Activated T-cell treated with anti-CD3 and anti-CD28 coated beads, Interleukin-2, amount 50 U/mL, for 72 hours (primary cell): ENCODE data around the gene AK2. TPM values are rescaled to one million over a fixed set of nuclear protein-coding genes. Genes with fewer than 3 reads are reported as not detected.

Experiments used
- ATAC-seq, 2 donors: fragments of 150-1000 bp; cut with Tn5 transposase; replicated peaks in 1 of 2; 2 replicates each; pipeline ENCODE4 v1.10.0; 2021; ENCODE audit warnings: moderate library complexity in 2 of 2, mild to moderate bottlenecking in 1 of 2
- DNase-seq, 2 donors: peaks; one replicate each; pipeline ENCODE4 v3.0.0; 2021 to 2022; ENCODE audit warnings: mixed read lengths in 1 of 2
- H3K27ac Mint-ChIP-seq: one replicate; pipeline ENCODE4 v1.8.0; 2022; ENCODE audit warnings: mild to moderate bottlenecking, moderate library complexity, mixed read lengths
- H3K27me3 Mint-ChIP-seq: one replicate; pipeline ENCODE4 v1.8.0; 2022; ENCODE audit warnings: low read depth, mixed read lengths
- H3K36me3 Mint-ChIP-seq, 2 donors: one replicate each; pipeline ENCODE4 v1.8.0; 2022; ENCODE audit warnings: mixed read lengths in 2 of 2, mild to moderate bottlenecking in 1 of 2; ENCODE audit not compliant: insufficient read depth in 2 of 2
- H3K4me1 Mint-ChIP-seq: one replicate; pipeline ENCODE4 v1.8.0; 2022; ENCODE audit warnings: low read depth, mixed read lengths
- H3K4me3 Mint-ChIP-seq, 2 donors: one replicate each; pipeline ENCODE4 v1.8.0; 2022; ENCODE audit warnings: mild to moderate bottlenecking in 2 of 2, mixed read lengths in 2 of 2, moderate library complexity in 2 of 2
- H3K9me3 Mint-ChIP-seq, 2 donors: one replicate each; pipeline ENCODE4 v1.8.0; 2022; ENCODE audit warnings: mixed read lengths in 2 of 2
- total RNA-seq, 2 donors: library from RNA; stranded (reverse); gene quantifications; one replicate each; pipeline ENCODE4 v1.2.3, GENCODE V29; 2022

The AK2 gene
- total RNA-seq: 100 to 1,000 TPM; 217 to 223 TPM

DNA sequence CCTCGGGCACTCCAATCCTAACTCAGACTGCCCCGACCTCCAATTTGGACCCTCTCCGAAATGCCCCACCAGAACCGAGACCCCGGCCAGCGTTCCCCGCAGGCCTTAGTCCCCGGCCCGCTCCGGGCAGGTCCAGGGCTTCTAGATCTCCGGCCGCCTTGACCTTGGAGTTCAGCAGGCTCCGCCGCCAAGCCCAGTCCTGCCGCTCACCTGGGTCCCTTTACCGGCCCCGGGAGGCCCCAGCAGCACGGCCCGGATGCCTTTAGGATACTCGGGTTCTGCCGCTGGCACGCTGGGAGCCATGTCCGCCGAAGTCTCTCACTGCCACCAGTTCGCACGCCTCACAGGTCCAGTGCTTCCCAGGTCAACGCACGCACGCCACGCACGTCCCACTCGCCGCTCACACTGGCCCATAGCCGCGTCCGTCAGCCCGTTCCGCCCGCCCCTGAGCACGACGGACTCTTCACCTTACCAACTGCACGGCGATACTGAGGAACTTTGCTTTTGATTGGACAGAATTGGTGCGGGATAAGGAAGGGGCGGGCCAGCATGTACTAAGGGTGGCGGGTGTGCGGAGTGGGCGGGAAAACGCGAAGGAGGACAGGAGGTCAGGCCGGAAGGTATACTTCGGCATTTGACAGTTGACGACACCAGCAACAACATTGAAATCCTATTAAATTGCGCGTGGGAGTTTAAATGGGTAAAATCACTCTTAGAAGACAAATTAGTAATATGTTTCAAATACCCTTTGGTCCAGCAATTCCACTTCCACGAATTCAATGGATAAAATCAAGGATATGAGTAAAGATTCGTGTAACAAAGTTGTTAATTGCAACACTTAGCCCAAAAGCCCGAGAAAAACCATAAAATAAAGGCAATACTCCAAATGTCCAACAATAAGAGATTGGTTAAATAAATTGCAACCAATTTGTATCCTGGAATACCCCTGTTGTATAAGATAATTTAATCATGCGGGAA is at the start of gene AK2:
Gene AK2 (minus strand): TSS at position 358 of the 978 bp plus-strand sequence. CDS start 55 bp downstream, at position 303.
- Mint-ChIP-seq H3K9me3 (no peaks in the 10 kb centered on the region), H3K4me3 (peak within 1 kb of the TSS; percentile 85), H3K36me3 (peaks cover 9 to 14% of the 10 kb centered on the region in 2 donors), H3K27me3 (no peaks in the 10 kb centered on the region), H3K4me1 (peaks cover 39% of the 10 kb centered on the region), H3K27ac (peak within 1 kb of the TSS; percentile 72)
- DNase-seq (peak; percentile 94 to 96), ATAC-seq (peak; percentile 100)

DNA sequence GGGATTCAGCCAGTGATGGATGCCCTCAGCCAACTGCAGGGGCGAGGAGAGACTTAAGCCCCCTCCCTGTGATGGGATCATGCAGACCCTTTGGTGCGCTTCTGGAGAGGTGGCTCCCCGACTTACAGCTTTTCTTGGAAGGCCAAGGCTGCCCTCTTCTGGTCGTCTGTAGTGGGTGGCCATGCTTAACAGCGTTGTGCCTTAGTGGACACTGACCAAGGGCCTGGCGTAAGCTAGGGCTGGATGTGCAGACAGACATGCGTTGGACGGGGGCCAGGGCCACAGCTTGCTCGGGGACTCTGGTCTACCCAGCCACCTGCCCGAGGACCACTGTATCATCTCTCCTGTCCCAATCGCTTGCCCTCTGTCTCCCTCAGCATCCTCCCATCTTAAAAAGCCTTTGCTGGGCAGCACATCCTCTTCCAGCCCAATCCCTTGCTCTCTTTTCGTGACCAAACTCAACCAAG is 49.7 kb upstream of the AK2 start:
- peak; percentile 63 to 68 for ATAC-seq

DNA sequence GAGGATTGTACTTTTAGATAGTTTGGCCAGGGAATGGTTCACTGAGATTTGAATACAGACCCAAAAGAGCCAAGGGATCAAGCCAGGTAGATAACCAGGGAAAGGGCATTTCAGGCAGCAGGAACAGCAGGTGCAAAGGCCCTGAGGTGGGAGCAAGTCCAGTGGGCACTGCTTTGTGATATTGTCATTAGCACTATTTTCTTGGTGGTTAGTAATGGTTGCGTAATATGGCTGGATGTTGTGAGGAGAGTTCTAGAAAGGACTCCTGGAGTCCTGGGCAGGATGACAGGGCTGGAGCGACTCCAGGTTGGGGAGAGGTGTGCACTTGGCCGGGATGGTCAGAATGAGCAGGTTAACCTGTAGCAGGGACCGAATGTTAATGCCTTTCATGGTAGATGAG is 48.6 kb upstream of the AK2 start:
- Mint-ChIP-seq H3K27ac (no peak overlapping the region), H3K4me1 (peaks cover 24% of the 10 kb centered on the region), H3K9me3 (no peaks in the 10 kb centered on the region), H3K27me3 (peaks cover 7% of the 10 kb centered on the region), H3K36me3 (no peaks in the 10 kb centered on the region), H3K4me3 (no peak overlapping the region)
- ATAC-seq (no peak), DNase-seq (no peak)

More for the DNA sequence above, 49.7 kb upstream of the AK2 start:
- Mint-ChIP-seq H3K4me3 (no peak overlapping the region), H3K4me1 (peaks cover 19% of the 10 kb centered on the region), H3K27ac (no peak overlapping the region), H3K36me3 (no peaks in the 10 kb centered on the region), H3K9me3 (no peaks in the 10 kb centered on the region), H3K27me3 (peaks cover 7% of the 10 kb centered on the region)
- peak; percentile 54 to 64 for DNase-seq

DNA sequence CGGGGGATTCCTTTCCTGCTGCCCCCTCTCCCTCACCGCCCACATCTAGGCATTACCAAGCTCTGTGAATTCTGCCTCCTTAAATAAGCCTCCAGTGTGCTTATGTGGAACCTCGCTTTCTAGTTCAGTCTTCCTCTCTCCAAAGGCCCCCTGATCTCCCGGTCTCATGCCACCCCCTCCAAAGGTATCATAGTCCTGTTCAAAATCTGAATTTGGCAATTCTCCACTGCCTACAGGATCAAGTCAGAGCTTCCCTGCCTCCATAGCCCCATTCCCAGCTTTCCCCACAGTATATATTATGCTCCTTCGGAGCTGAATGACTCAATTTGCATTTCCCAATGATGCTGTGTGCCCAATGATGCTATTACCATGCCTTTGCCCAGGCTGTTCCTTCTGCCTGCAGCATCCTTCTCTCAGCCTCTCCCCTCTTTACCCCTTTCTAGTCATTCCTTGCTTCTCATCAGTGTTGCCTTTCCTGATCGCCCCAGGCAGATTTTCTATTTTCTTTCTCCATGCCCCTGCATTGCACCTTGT is 46.0 kb upstream of the AK2 start:
- Mint-ChIP-seq H3K27me3 (peaks cover 7% of the 10 kb centered on the region), H3K4me1 (peaks cover 13% of the 10 kb centered on the region), H3K4me3 (peak overlapping the region; percentile 8 to 80), H3K36me3 (no peaks in the 10 kb centered on the region), H3K9me3 (no peaks in the 10 kb centered on the region), H3K27ac (peak overlapping the region; percentile 4)
- DNase-seq (no peak), ATAC-seq (no peak)

DNA sequence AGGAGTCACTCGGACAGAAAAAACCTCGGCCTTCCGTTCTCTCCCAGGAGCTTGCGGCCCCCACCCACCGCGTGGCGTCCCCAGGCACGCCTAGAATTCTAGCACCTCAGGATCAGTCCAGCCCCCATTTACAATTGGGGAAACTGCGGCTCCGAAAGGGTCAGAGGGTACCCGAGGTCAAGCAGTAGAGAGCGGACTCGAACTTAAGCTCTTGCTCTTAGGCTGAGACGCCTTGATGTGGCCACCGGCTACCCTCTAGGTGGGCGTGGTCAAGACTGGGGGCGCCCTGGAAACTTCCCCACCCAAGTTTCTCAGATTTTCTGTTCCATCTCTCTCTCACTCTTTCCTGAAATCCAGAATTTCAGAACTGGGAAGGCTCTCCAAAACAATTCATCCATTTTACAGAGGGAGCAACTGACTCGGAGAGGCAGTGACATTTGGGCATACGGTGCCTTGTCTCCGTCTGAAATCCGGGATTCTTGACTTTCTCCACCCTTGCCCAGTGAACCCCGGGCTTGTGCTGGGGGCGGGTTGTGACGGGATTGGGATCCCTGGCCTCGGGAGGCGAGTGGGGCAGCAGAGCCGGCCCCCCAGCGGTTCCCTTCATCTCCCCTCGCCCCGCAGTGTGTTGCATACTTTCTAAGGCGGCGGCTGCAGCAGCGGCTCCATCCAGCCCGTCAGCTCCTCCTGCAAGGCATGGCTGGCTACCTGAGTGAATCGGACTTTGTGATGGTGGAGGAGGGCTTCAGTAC is 45.0 kb upstream of the AK2 start:
- peak in 1 of 2 donors; percentile 12 for DNase-seq
- peak overlapping the region; percentile 80 to 89 for H3K4me3 Mint-ChIP-seq
- peaks cover 13% of the 10 kb centered on the region for H3K4me1 Mint-ChIP-seq
- H3K36me3 Mint-ChIP-seq: no peaks in the 10 kb centered on the region
- H3K9me3 Mint-ChIP-seq: no peaks in the 10 kb centered on the region
- H3K27me3 Mint-ChIP-seq: peaks cover 7% of the 10 kb centered on the region
- no peak for ATAC-seq
- no peak overlapping the region for H3K27ac Mint-ChIP-seq

DNA sequence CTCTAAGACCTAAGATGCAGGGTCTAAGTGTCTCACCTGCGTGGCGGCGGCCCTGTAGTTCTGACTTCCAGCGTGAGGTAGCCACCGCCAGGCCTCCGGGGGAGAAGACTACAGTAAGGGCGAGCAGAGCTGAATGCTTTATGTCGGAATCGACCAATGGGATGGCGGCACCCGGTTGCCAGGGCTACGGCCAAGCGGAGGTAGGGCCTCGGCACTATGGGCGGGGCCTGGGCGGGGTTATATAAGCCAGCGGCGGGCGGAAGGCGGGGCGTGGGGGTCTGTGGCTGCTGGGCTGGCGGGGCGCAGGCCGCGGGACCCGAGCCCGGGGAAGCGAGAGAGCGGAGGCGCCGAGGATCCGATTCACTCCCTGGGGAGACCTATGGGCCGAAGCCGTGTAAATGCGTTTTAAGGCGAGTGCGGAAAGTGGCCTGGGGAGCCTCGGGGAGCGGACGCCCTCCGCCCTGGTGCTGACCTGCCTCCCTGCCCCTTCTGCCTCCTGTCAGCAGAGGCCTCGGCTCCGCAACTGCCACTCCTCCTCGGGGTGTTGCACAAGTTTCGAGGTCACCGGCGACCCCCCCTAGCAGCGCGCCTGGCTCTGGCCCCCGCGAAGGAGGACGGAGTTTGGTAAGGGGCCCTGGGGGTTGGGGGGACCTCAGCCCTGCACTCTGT is 44.3 kb upstream of the AK2 start, which contains the start of gene AZIN2:
Gene AZIN2 (plus strand): TSS at position 269 of the 669 bp plus-strand sequence. CDS start 1,097 bp downstream, outside the sequence.
- Mint-ChIP-seq H3K36me3 (no peaks in the 10 kb centered on the region), H3K4me1 (peaks cover 13% of the 10 kb centered on the region), H3K9me3 (no peaks in the 10 kb centered on the region), H3K27me3 (peaks cover 7% of the 10 kb centered on the region), H3K27ac (peak within 1 kb of the TSS; percentile 48), H3K4me3 (peak within 1 kb of the TSS; percentile 80 to 89)
- ATAC-seq (peak; percentile 100), DNase-seq (peak; percentile 98)

DNA sequence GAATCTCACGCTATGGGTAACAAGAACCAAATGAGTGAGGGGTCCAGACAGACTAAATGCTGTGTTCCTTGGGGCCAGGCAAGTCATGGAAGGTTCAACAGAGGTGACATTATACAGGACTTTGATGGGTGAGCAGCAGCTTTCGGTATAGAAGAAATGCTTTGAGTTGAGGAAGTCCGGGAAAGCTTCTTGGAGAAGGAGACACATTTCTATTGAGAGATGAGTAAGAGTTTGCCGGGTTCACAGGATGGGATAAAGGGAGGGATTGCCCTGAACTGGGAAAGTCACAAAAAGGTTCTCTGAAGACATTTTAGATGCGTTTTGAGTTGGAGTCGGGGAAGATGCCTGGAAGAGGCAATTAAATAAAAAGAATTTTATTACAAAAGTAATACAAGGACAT is 43.7 kb upstream of the AK2 start:
- Mint-ChIP-seq H3K4me1 (peaks cover 13% of the 10 kb centered on the region), H3K27ac (peak overlapping the region; percentile 48), H3K27me3 (peaks cover 7% of the 10 kb centered on the region), H3K4me3 (peak overlapping the region; percentile 80 to 89), H3K36me3 (no peaks in the 10 kb centered on the region), H3K9me3 (no peaks in the 10 kb centered on the region)
- ATAC-seq (no peak), DNase-seq (no peak)

DNA sequence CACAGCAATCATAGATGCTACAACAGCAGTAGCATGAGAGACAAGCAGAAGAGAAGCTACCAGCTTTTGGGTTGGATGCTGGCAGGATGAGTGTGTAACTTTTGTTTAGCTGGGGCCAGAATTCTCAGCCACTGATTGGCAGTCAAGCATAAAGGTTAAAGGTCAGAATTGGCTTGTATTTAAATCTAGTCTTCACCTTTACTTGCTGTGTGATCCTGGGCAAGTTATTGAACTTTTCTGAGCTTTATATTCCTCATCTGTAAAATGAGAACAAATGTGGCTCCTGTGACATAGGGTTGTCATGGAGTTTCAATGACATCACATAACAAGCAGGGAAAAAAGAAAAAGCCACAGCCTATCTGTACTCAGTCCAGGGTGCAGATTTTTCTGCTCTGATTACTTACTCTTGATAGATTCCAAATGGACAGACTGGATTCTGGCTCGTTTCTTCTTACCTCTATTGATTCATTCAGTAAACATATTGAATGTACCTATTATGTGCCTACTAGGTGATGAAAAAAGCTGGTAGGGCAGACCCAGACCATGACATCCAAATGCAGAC is 41.4 kb upstream of the AK2 start:
- H3K9me3 Mint-ChIP-seq: no peaks in the 10 kb centered on the region
- no peak overlapping the region for H3K27ac Mint-ChIP-seq
- H3K36me3 Mint-ChIP-seq: no peaks in the 10 kb centered on the region
- no peak overlapping the region for H3K4me3 Mint-ChIP-seq
- H3K27me3 Mint-ChIP-seq: peaks cover 7% of the 10 kb centered on the region
- DNase-seq (no peak), ATAC-seq (no peak)
- peaks cover 13% of the 10 kb centered on the region for H3K4me1 Mint-ChIP-seq

DNA sequence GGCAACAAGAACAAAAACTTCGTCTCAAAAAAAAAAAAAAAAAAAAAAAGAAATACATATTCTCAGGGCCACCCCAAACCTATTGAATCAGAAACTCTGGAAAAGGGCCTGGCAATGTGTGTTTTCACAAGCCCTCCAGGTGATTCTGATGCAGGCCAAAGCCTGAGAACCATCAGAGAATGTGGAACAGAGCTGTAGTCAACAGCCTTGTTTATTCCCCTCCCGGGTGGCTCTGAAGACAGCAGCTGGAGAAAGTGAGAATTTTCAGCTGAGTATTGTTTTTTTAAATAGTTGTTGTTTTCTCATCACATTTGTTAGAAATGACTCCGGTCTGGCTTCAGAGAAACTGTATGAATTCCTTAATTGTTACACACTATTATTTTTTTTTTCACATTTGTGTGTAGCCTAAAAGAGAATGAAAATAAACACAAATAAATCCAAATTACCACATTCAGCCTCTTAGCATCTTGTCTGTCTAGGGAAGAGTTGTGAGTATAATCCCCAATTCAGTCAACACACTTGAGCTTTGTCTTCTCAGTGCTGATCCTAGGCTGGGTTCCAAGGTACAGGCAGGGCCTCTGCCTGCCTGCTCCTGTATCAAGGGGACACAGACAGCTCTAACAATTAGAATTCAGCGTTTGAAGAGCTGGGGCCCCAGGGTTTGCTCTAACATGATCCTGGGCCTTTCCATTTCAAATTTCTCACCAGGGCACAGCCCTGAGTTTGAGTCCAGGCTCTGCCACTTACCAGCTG is 37.7 kb upstream of the AK2 start:
- no peak overlapping the region for H3K4me3 Mint-ChIP-seq
- no peaks in the 10 kb centered on the region for H3K27me3 Mint-ChIP-seq
- DNase-seq (no peak), ATAC-seq (no peak)
- peaks cover 0 to 2% of the 10 kb centered on the region in 2 donors for H3K9me3 Mint-ChIP-seq
- H3K36me3 Mint-ChIP-seq: no peaks in the 10 kb centered on the region
- H3K4me1 Mint-ChIP-seq: no peaks in the 10 kb centered on the region
- H3K27ac Mint-ChIP-seq: no peak overlapping the region

DNA sequence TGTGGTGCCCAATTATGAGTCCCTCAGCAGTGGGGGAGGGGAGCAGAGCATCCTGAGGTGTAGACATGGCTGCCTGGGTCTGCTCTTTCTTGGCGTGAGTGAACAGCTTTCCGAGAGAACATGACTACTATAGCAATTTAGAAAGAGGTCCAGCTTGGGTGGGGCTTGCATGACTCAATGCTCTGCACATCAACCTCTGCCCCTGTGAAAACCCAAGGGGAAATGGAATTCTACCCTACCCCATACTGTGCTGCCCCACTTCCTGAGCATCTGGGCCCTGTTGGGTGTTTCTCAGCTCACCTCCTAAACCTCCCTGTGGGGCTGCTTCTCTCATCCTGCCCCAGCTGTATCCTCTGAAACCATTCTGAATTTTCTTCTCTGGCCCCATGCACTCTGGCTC is 36.0 kb upstream of the AK2 start:
- peaks cover 1% of the 10 kb centered on the region for H3K27me3 Mint-ChIP-seq
- H3K4me3 Mint-ChIP-seq: no peak overlapping the region
- no peak for DNase-seq
- H3K4me1 Mint-ChIP-seq: no peaks in the 10 kb centered on the region
- peaks cover 0 to 2% of the 10 kb centered on the region in 2 donors for H3K9me3 Mint-ChIP-seq
- no peak for ATAC-seq
- no peak overlapping the region for H3K27ac Mint-ChIP-seq
- no peaks in the 10 kb centered on the region for H3K36me3 Mint-ChIP-seq

DNA sequence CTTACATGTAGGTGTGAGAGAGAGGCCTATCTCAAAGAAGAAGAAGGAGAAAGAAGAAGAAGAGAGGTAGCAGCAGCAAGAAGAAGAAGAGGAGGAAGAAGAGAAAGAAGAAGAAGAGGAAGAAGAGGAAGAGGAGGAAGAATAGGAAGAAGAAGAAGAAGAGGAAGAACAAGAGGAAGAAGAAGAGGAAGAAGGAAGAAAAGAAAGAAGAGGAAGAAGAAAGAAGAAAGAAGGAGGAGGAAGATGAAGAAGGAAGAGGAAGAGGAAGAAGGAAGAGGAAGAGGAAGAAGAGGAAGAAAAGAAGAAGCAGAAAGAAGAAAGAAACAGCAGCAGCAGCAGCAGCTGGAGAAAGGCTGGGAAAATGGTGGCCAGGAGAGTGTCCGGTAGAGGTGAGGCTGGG is 33.9 kb upstream of the AK2 start:
- DNase-seq: no peak
- H3K9me3 Mint-ChIP-seq: peaks cover 3 to 4% of the 10 kb centered on the region in 2 donors
- H3K27ac Mint-ChIP-seq: no peak overlapping the region
- peaks cover 9% of the 10 kb centered on the region for H3K27me3 Mint-ChIP-seq
- no peak for ATAC-seq
- peaks cover 3 to 6% of the 10 kb centered on the region in 2 donors for H3K36me3 Mint-ChIP-seq
- H3K4me3 Mint-ChIP-seq: no peak overlapping the region
- H3K4me1 Mint-ChIP-seq: no peaks in the 10 kb centered on the region
